GM19099 (cell line): ENCODE results near the gene LY86.
A peak's percentile ranks its signal among the peaks of the same experiment; 100 is the strongest.

Experiments
- POLR2A ChIP-seq: IDR thresholded peaks from 3 replicates; pipeline ENCODE4 v1.6.1; 2011; ENCODE audit warnings: low read depth; ENCODE audit not compliant: insufficient read length; ENCODE audit errors: extremely low read depth

LY86 gene

GRCh38 chr6:6586167-6586566 lies 2.4 kb upstream of the LY86 start:
- TF ChIP-seq POLR2A: no peak

GRCh38 chr6:6586671-6587526 lies 1.6 kb upstream of the LY86 start:
- peak; percentile 84 for TF ChIP-seq POLR2A

DNA sequence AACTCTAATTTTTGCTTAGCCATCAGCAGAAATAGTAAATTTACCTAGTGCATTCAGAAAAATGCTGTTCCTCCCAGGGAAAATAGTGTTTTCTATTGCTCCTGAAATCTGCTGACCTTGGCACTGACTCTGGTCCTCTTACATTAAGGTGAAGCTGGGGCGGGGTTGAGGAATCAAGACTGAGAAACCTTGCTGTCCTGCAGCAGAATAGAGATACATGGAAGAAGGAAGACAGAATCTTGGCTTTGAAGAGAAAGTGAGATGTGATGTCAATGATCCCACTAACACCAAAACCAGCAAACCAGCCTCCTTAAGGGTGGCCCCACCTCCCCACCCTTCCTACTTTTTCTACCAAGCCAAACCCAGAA lies 840 bp upstream of the LY86 start:
- no peak for TF ChIP-seq POLR2A

DNA sequence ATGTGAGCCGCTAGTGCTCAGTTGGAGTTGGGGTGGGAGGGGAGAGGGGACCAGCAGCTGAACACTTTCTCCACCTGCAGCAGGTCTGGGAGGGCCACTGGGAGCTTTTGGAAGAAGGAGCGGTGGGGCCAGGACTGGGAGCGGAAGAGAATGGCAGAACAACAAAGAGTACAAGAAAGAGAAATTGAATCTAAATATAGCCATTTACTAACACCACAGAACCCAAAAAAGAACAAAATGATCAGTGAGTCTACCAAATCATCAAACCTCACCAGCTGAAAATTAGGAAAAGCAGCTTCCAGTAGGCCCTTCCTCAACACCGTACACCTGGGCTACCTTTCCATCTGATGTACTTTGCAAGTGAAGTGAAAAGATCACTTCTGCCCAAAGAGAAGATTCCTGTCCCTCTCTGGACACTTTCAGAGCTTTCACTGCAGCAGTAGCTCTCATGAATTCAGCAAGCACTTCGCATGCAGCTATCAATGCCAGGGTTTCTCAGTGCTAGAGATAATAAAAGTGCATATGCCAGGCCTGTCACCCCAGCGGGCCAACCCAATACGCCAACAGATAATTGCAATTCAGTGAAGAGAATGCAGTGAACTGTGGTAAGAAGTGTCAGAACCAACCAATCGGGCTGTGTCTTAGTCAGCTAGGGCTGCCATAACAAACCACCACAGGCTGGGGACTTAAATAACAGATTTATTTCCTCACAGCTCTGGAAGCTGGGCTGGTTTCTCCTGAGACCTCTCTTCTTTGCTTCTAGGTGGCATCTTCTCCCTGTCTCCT lies 597 bp downstream of the LY86 start:
- peak; percentile 54 for TF ChIP-seq POLR2A

DNA sequence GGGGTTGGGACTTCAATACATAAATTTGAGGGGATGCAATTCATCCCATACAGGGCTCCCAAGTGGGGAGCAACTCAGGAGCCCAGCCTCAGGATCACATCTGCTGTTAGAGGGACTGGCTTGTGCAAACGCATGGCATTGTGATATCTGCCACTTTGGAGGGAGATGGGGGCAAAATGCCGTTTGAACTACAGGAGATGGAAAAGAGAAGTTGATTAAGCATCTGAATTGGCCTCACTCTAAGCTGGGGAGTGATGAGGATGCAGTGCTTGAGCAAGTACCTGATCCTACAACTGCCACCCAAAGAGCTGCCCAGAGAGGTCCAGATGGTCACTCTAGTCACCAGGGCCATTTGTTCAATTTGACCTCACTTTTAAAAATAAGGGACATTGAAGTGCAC lies 2.0 kb downstream of the LY86 start:
- no peak for TF ChIP-seq POLR2A

GRCh38 chr6:6591778-6592465 lies 3.4 kb downstream of the LY86 start:
- TF ChIP-seq POLR2A: peak; percentile 50

GRCh38 chr6:6592826-6593475 lies 4.4 kb downstream of the LY86 start:
- TF ChIP-seq POLR2A: no peak

- no peak for TF ChIP-seq POLR2A
These were observed 5.4 kb downstream of the LY86 start for GRCh38 chr6:6593867-6594468.

DNA sequence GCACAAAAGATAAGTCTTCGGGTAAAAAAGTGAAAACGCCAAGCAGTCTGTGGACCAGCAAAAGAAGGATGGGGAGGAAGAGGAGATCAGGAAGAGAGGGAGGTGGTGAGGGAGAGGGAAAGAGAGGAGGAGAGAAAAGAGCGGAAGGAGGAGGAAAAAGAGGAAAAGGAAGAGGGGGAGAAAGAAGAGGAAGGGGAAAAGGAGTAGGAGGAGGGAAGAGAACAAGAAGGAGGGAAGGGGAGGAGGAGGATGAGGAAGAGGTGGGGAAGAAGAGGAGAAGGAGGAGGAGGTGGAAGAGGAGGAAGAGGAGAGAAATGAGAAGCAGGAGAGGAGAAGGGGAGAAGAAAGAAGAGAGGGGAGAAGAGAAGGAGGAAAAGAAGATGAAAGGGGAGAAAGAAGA lies 6.5 kb downstream of the LY86 start:
- TF ChIP-seq POLR2A: no peak

- no peak for TF ChIP-seq POLR2A
These were observed 7.4 kb downstream of the LY86 start for GRCh38 chr6:6595952-6596351.

DNA sequence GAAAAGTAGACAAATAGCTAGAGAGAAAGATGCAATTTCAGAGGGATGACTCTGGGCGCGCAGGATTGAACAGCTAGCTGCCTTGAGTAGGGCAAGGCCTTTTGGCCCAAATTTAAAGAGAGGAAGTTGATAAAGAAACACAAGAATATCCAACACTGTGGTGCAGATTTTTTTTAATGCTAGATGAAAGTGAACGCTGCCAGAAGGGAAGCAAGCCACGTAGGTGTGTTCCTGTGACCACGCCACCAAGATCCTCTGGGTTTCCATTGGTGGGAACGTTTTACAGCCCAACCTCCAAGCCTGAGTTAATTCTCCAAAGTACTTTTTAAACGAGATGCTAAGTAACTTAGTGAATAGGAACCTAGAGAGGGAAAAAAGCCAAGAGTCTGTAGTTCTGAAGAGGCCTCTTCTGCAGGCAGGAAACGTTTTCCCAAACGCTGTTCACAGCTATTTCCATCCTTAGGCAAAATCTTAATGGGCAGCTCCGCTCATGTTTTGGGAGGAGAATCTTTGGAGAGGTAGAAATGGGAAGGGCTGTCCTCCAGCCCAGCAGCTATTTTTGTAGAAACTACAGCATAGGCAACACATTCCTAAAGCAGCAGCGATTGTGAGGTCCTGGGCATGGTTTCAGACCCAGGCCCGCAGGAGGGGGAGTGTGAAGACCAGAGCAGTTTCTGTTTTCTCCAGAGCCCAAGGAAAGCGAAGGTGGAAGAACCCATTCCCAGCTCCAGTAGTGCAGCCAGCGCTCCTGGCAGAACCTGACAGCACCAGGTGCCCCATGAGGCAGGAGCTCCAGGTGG lies 8.2 kb downstream of the LY86 start:
- TF ChIP-seq POLR2A: no peak

DNA sequence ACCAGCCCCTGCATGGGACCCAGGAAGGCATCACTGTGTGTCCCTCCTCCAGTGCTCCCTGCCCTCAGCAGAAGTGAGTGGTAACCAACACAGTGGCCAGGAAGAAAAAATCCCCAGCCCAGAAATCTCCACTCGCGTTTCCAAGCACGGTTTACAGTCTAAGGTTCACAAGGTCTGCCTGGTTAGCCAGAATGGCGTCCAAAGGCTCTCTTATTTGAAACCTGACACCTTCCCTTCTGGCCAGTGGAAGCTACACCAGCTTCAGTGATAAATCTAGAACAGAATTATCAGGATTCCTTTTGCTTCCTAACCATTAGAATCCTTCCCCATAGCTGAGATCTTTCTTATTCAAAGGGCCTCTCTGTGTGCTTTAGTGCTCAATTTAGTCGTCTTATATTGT lies 9.2 kb downstream of the LY86 start:
- TF ChIP-seq POLR2A: no peak

- no peak for TF ChIP-seq POLR2A
These were observed 11.0 kb downstream of the LY86 start for GRCh38 chr6:6599468-6599873.

DNA sequence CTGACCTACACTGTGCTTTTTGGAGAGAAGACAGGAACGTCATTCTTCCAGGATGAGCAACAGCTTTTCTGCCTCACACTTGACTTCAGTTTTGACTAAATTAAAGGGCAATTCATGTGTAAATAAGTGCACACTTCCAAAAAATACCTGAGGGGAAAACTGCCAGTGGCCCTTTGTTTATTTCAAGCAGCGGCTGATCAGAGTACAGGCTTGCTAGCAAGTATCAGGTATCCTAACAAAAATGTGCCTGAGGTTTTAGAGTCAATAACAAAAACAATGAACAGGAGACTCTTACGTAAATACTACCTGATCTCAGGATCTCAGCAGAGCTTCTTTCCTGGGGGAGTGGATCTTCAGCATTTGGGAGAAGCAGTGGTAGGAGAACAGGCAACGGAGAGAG lies 12.4 kb downstream of the LY86 start:
- no peak for TF ChIP-seq POLR2A
